ENCODE data around the gene NKAIN1. TPM values are rescaled to one million over a fixed set of nuclear protein-coding genes. Genes with fewer than 3 reads are reported as not detected.
"Not testable (repeated sequence)": the region's sequence is repeated elsewhere in the genome, so short reads cannot be mapped to it uniquely, and the experiment has no call there.

NKAIN1 gene
- total and polyA plus RNA-seq, 8 donors, result 0.08 TPM; not detected in 7

- intact Hi-C loops (cut with DNase I; ENCODE audit: low total_unique reads), result no loop called here
- Histone ChIP-seq H3K27me3 (no peaks in the 10 kb centered on the region), H3K4me3 (no peak overlapping the region), H3K9me3 (no peaks in the 10 kb centered on the region), H3K36me3 (peaks cover 51 to 99% (median 97%) of the 10 kb centered on the region in 4 donors), H3K27ac (no peak overlapping the region), H3K4me1 (peaks cover 0 to 5% (median 0%) of the 10 kb centered on the region in 4 donors)
- TF ChIP-seq CTCF (IDR thresholded peaks at IDR 0.05), result no peak
- no peak for TF ChIP-seq POLR2A (IDR thresholded peaks at IDR 0.05)
- TF ChIP-seq POLR2AphosphoS5 (IDR thresholded peaks at IDR 0.05), result no peak
- no peak for TF ChIP-seq EP300 (IDR thresholded peaks at IDR 0.05)
- DNase-seq, result no peak
- 92 to 100% (median 98%) methylated on average over 2 of the region's 2 CpGs for WGBS, 5 donors
These were observed 26.9 kb upstream of the NKAIN1 start for GRCh38 chr1:31266547-31266946.

GRCh38 chr1:31264790-31265386 lies 25.2 kb upstream of the NKAIN1 start:
- peak in 1 of 2 donors; percentile 32 for DNase-seq
- peaks cover 59 to 99% (median 97%) of the 10 kb centered on the region in 4 donors for H3K36me3 ChIP-seq
- TF ChIP-seq POLR2AphosphoS5 (IDR thresholded peaks at IDR 0.05) (no peak), EP300 (IDR thresholded peaks at IDR 0.05) (no peak), POLR2A (IDR thresholded peaks at IDR 0.05) (no peak), CTCF (IDR thresholded peaks at IDR 0.05) (no peak)

GRCh38 chr1:31263408-31263807 lies 23.7 kb upstream of the NKAIN1 start:
- H3K36me3 ChIP-seq, result peaks cover 57 to 99% (median 97%) of the 10 kb centered on the region in 4 donors
- intact Hi-C loops (cut with DNase I; ENCODE audit: low total_unique reads), result no loop called here
- no peak for DNase-seq

More at GRCh38 chr1:31264790-31265386, 25.2 kb upstream of the NKAIN1 start:
- intact Hi-C loops (cut with DNase I; ENCODE audit: low total_unique reads), result no loop called here
- no peak overlapping the region for H3K4me3 ChIP-seq
- no peaks in the 10 kb centered on the region for H3K27me3 ChIP-seq
- H3K4me1 ChIP-seq, result peaks cover 0 to 5% (median 0%) of the 10 kb centered on the region in 4 donors
- H3K9me3 ChIP-seq, result no peaks in the 10 kb centered on the region
- WGBS, 5 donors, result 65 to 90% (median 76%) methylated on average over 1 of the region's 1 CpG
- no peak overlapping the region for H3K27ac ChIP-seq

GRCh38 chr1:31262393-31262792 lies 22.7 kb upstream of the NKAIN1 start:
- H3K27me3 ChIP-seq; H3K9me3 ChIP-seq; H3K27ac ChIP-seq; H3K4me3 ChIP-seq; DNase-seq; H3K4me1 ChIP-seq; intact Hi-C loops (cut with DNase I; ENCODE audit: low total_unique reads): not testable (repeated sequence)
- 94 to 96% (median 96%) methylated on average over 5 of the region's 5 CpGs for WGBS, 5 donors
- H3K36me3 ChIP-seq, result peaks cover 56 to 99% (median 97%) of the 10 kb centered on the region in 4 donors

More at GRCh38 chr1:31263408-31263807, 23.7 kb upstream of the NKAIN1 start:
- Histone ChIP-seq H3K27ac (no peak overlapping the region), H3K27me3 (no peaks in the 10 kb centered on the region), H3K4me1 (peaks cover 0 to 5% (median 0%) of the 10 kb centered on the region in 4 donors), H3K4me3 (no peak overlapping the region), H3K9me3 (no peaks in the 10 kb centered on the region)
- 93 to 100% (median 98%) methylated on average over 3 of the region's 3 CpGs for WGBS, 5 donors
- TF ChIP-seq CTCF (IDR thresholded peaks at IDR 0.05) (no peak), POLR2A (IDR thresholded peaks at IDR 0.05) (no peak), POLR2AphosphoS5 (IDR thresholded peaks at IDR 0.05) (no peak), EP300 (IDR thresholded peaks at IDR 0.05) (no peak)

GRCh38 chr1:31261916-31262315 lies 22.2 kb upstream of the NKAIN1 start:
- no peak overlapping the region for H3K27ac ChIP-seq
- intact Hi-C loops (cut with DNase I; ENCODE audit: low total_unique reads), result no loop called here
- peaks cover 0 to 5% (median 0%) of the 10 kb centered on the region in 4 donors for H3K4me1 ChIP-seq
- no peak overlapping the region for H3K4me3 ChIP-seq
- DNase-seq, result no peak
- H3K27me3 ChIP-seq, result no peaks in the 10 kb centered on the region
- no peaks in the 10 kb centered on the region for H3K9me3 ChIP-seq
- TF ChIP-seq POLR2AphosphoS5 (IDR thresholded peaks at IDR 0.05) (no peak), POLR2A (IDR thresholded peaks at IDR 0.05) (no peak), EP300 (IDR thresholded peaks at IDR 0.05) (no peak), CTCF (IDR thresholded peaks at IDR 0.05) (no peak)
- H3K36me3 ChIP-seq, result peaks cover 58 to 99% (median 97%) of the 10 kb centered on the region in 4 donors
- 95 to 100% (median 100%) methylated on average over 3 of the region's 3 CpGs for WGBS, 5 donors
